Central memory CD4-positive, alpha-beta T cell (primary cell): Measurements from ENCODE around the gene SND1.

ENCODE experiments used
- DNase-seq: peaks from one replicate; pipeline ENCODE4 v3.0.0; 2022

SND1 gene

GRCh38 chr7:127732306-127732705 lies 80.3 kb downstream of the SND1 start:
- no peak for DNase-seq

GRCh38 chr7:127733986-127734385 lies 82.0 kb downstream of the SND1 start:
- DNase-seq = no peak

- no peak for DNase-seq
Observed at GRCh38 chr7:127736511-127736910, 84.5 kb downstream of the SND1 start.

GRCh38 chr7:127738859-127739258 lies 86.9 kb downstream of the SND1 start:
- no peak for DNase-seq

- no peak for DNase-seq
Observed at GRCh38 chr7:127741764-127742375, 89.9 kb downstream of the SND1 start.

GRCh38 chr7:127745445-127745844 lies 93.5 kb downstream of the SND1 start:
- DNase-seq = no peak

GRCh38 chr7:127751062-127751461 lies 99.1 kb downstream of the SND1 start:
- no peak for DNase-seq

- no peak for DNase-seq
Observed at GRCh38 chr7:127751490-127752448, 99.8 kb downstream of the SND1 start.

- DNase-seq = no peak
Observed at GRCh38 chr7:127752829-127753228, 100.8 kb downstream of the SND1 start.

- no peak for DNase-seq
Observed at GRCh38 chr7:127754457-127754856, 102.5 kb downstream of the SND1 start.

- no peak for DNase-seq
Observed at GRCh38 chr7:127755521-127755920, 103.5 kb downstream of the SND1 start.

- no peak for DNase-seq
Observed at GRCh38 chr7:127755965-127756364, 104.0 kb downstream of the SND1 start.

GRCh38 chr7:127758105-127758504 lies 106.1 kb downstream of the SND1 start:
- DNase-seq = no peak

- DNase-seq = no peak
Observed at GRCh38 chr7:127758845-127759244, 106.9 kb downstream of the SND1 start.

- DNase-seq = no peak
Observed at GRCh38 chr7:127759945-127760421, 108.0 kb downstream of the SND1 start.

GRCh38 chr7:127760436-127761031 lies 108.5 kb downstream of the SND1 start:
- no peak for DNase-seq

- no peak for DNase-seq
Observed at GRCh38 chr7:127761196-127761595, 109.2 kb downstream of the SND1 start.

GRCh38 chr7:127764681-127765080 lies 112.7 kb downstream of the SND1 start:
- no peak for DNase-seq

GRCh38 chr7:127765150-127765549 lies 113.2 kb downstream of the SND1 start:
- no peak for DNase-seq

GRCh38 chr7:127766831-127767459 lies 115.0 kb downstream of the SND1 start:
- DNase-seq = no peak

- no peak for DNase-seq
Observed at GRCh38 chr7:127768241-127768640, 116.2 kb downstream of the SND1 start.

- no peak for DNase-seq
Observed at GRCh38 chr7:127769137-127769536, 117.1 kb downstream of the SND1 start.
